Liver (tissue), 9 donors: ENCODE data around the gene CELF3. TPM values are rescaled to one million over a fixed set of nuclear protein-coding genes. Genes with fewer than 3 reads are reported as not detected.

Experiments
- DNase-seq: peaks from one replicate; pipeline ENCODE4 v3.0.0-alpha.2; 2017; ENCODE audit warnings: low spot score
- H3K27ac ChIP-seq, 2 donors: one replicate each; pipeline ENCODE4 v1.7.0; 2013; ENCODE audit warnings: inconsistent platforms in 2 of 2, low read length in 2 of 2, control low read depth in 1 of 2, low read depth in 1 of 2, mild to moderate bottlenecking in 1 of 2
- H3K27me3 ChIP-seq, 4 donors: one replicate each; pipeline versions ENCODE4 v1.6.1 to v1.7.0; 2013; ENCODE audit warnings: low read length in 3 of 4, inconsistent platforms in 1 of 4, mild to moderate bottlenecking in 1 of 4, moderate library complexity in 1 of 4; ENCODE audit not compliant: control insufficient read depth in 4 of 4, insufficient read depth in 4 of 4
- H3K36me3 ChIP-seq, 4 donors: one replicate each; pipeline versions ENCODE4 v1.6.1 to v1.7.0; 2013; ENCODE audit warnings: low read length in 3 of 4, mild to moderate bottlenecking in 3 of 4, low read depth in 1 of 4, moderate library complexity in 1 of 4; ENCODE audit not compliant: control insufficient read depth in 4 of 4, insufficient read depth in 3 of 4
- H3K4me1 ChIP-seq, 4 donors: one replicate each; pipeline versions ENCODE4 v1.6.1 to v1.7.0; 2013; ENCODE audit warnings: low read length in 3 of 4, mild to moderate bottlenecking in 3 of 4, moderate library complexity in 1 of 4; ENCODE audit not compliant: control insufficient read depth in 4 of 4, insufficient read depth in 4 of 4
- H3K4me3 ChIP-seq, 3 donors: one replicate each; pipeline versions ENCODE4 v1.6.1 to v1.7.0; 2013; ENCODE audit warnings: low read length in 3 of 3, control low read depth in 1 of 3, low read depth in 1 of 3, mild to moderate bottlenecking in 1 of 3
- H3K9ac ChIP-seq, 2 donors: one replicate each; pipeline ENCODE4 v1.7.0; 2013; ENCODE audit warnings: low read length in 2 of 2, mild to moderate bottlenecking in 2 of 2, moderate library complexity in 2 of 2, control low read depth in 1 of 2, low read depth in 1 of 2
- H3K9me3 ChIP-seq, 4 donors: one replicate each; pipeline versions ENCODE4 v1.6.1 to v1.7.0; 2013; ENCODE audit warnings: low read length in 3 of 4; ENCODE audit not compliant: control insufficient read depth in 4 of 4
- ATF3 ChIP-seq: IDR thresholded peaks from 2 replicates; pipeline ENCODE4 v1.6.1; 2016; ENCODE audit warnings: antibody characterized with exemption
- CTCF ChIP-seq: fragments of 150-350 bp; IDR thresholded peaks from 2 replicates; pipeline ENCODE4 v1.5.1; 2017; ENCODE audit warnings: improper control_type of control experiment, low read depth, low read length; ENCODE audit not compliant: missing input control
- FOXA1 ChIP-seq: IDR thresholded peaks from 2 replicates; pipeline ENCODE4 v1.6.1; 2016; ENCODE audit warnings: antibody characterized with exemption
- FOXA2 ChIP-seq: IDR thresholded peaks from 2 replicates; pipeline ENCODE4 v1.6.1; 2016; ENCODE audit warnings: antibody characterized with exemption
- GABPA ChIP-seq, 2 donors: IDR thresholded peaks in 1 of 2; conservative IDR thresholded peaks in 1 of 2; 2 replicates each; pipeline ENCODE4 v1.6.1; 2016; ENCODE audit warnings: antibody characterized with exemption in 2 of 2, mild to moderate bottlenecking in 1 of 2, moderate library complexity in 1 of 2
- HNF4A ChIP-seq, 2 donors: conservative IDR thresholded peaks; 2 replicates each; pipeline ENCODE4 v1.6.1; 2016; ENCODE audit warnings: antibody characterized with exemption in 2 of 2, mild to moderate bottlenecking in 2 of 2
- HNF4G ChIP-seq: IDR thresholded peaks from 2 replicates; pipeline ENCODE4 v1.6.1; 2016; ENCODE audit warnings: antibody characterized with exemption
- MAX ChIP-seq: IDR thresholded peaks from 2 replicates; pipeline ENCODE4 v1.6.1; 2016; ENCODE audit warnings: antibody characterized with exemption
- NR2F2 ChIP-seq: IDR thresholded peaks from 2 replicates; pipeline ENCODE4 v1.6.1; 2016; ENCODE audit warnings: antibody characterized with exemption
- RAD21 ChIP-seq, 2 donors: IDR thresholded peaks; 2 replicates each; pipeline ENCODE4 v1.6.1; 2016; ENCODE audit warnings: antibody characterized with exemption in 2 of 2, mild to moderate bottlenecking in 2 of 2
- REST ChIP-seq: IDR thresholded peaks from 2 replicates; pipeline ENCODE4 v1.6.1; 2016; ENCODE audit warnings: antibody characterized with exemption, mild to moderate bottlenecking
- RXRA ChIP-seq, 2 donors: IDR thresholded peaks; 2 replicates each; pipeline ENCODE4 v1.6.1; 2017 to 2018; ENCODE audit warnings: antibody characterized with exemption in 2 of 2, mild to moderate bottlenecking in 1 of 2
- SP1 ChIP-seq: IDR thresholded peaks from 2 replicates; pipeline ENCODE4 v1.6.1; 2018; ENCODE audit warnings: antibody characterized with exemption, mild to moderate bottlenecking
- TAF1 ChIP-seq: conservative IDR thresholded peaks from 2 replicates; pipeline ENCODE4 v1.6.1; 2016; ENCODE audit warnings: antibody characterized with exemption, mild to moderate bottlenecking
- YY1 ChIP-seq: IDR thresholded peaks from 2 replicates; pipeline ENCODE4 v1.6.1; 2016; ENCODE audit warnings: antibody characterized with exemption, mild to moderate bottlenecking
- ZBTB33 ChIP-seq: IDR thresholded peaks from 2 replicates; pipeline ENCODE4 v1.6.1; 2016; ENCODE audit warnings: antibody characterized with exemption
- WGBS: extraction: QIAGEN DNeasy Blood & Tissue Kit; methylation state at CpG from one replicate; pipeline ENCODE4 v1.1.7; 2013; 5-methylcytosine and 5-hydroxymethylcytosine counted together
- polyA plus RNA-seq, 2 donors: library from polyadenylated mRNA; stranded (reverse) in 1 of 2; unstranded in 1 of 2; fragments of 200-250 nt in 1 of 2; fragments of >200 nt in 1 of 2; fragmentation: Nextera tagmentation in 1 of 2; extraction: Ambion mirVana in 1 of 2; gene quantifications; one replicate each; pipeline versions ENCODE4 v1.2.1 to v1.2.3, GENCODE V29; 2013 to 2015
- total RNA-seq, 2 donors: library from RNA; depleted of rRNA; stranded (reverse); fragments of >200 nt; gene quantifications; one replicate each; pipeline ENCODE4 v1.2.3, GENCODE V29; 2014
- donor health status: healthy.
- donor health status: healthy.
- donor health status: healthy.
- donor health status: healthy.
- donor health status: healthy.

The CELF3 gene
- total and polyA plus RNA-seq, 4 donors: 0.28 TPM; not detected in 3

- H3K4me1 ChIP-seq: peaks cover 0 to 11% (median under 1%) of the 10 kb centered on the region in 4 donors
- H3K27me3 ChIP-seq: no peaks in the 10 kb centered on the region
- no peak overlapping the region for H3K27ac ChIP-seq
- H3K4me3 ChIP-seq: no peak overlapping the region
- no peak for TF ChIP-seq REST
- TF ChIP-seq FOXA2: no peak
- TF ChIP-seq FOXA1: no peak
- TF ChIP-seq SP1: no peak
- no peak for TF ChIP-seq HNF4G
- no peak for TF ChIP-seq RAD21 (IDR thresholded peaks at IDR 0.05)
- TF ChIP-seq CTCF: no peak
- no peak for TF ChIP-seq HNF4A (conservative IDR thresholded peaks at IDR 0.05)
- no peak for TF ChIP-seq YY1
- no peak for TF ChIP-seq ZBTB33
- TF ChIP-seq GABPA (IDR thresholded peaks at IDR 0.05 in 1 of 2, conservative IDR thresholded peaks at IDR 0.05 in 1 of 2): no peak
- H3K36me3 ChIP-seq: no peaks in the 10 kb centered on the region
- H3K9me3 ChIP-seq: peaks cover 0 to 4% (median 0%) of the 10 kb centered on the region in 4 donors
- no peak for DNase-seq
- H3K9ac ChIP-seq: no peak overlapping the region
- 72% methylated on average over 3 of the region's 3 CpGs for WGBS
Measured at GRCh38 chr1:151733126-151733525, 16.5 kb upstream of the CELF3 start.

GRCh38 chr1:151729966-151730291, 13.3 kb upstream of the CELF3 start:
- DNase-seq: no peak
- no peak overlapping the region for H3K27ac ChIP-seq
- WGBS: 83% methylated on average over 4 of the region's 4 CpGs
- no peak for TF ChIP-seq MAX
- no peak for TF ChIP-seq GABPA (IDR thresholded peaks at IDR 0.05 in 1 of 2, conservative IDR thresholded peaks at IDR 0.05 in 1 of 2)
- no peak for TF ChIP-seq RAD21 (IDR thresholded peaks at IDR 0.05)
- TF ChIP-seq HNF4A (conservative IDR thresholded peaks at IDR 0.05): no peak
- no peak for TF ChIP-seq CTCF
- TF ChIP-seq SP1: no peak
- TF ChIP-seq FOXA1: no peak
- no peak for TF ChIP-seq YY1
- no peak for TF ChIP-seq FOXA2
- no peak for TF ChIP-seq REST
- TF ChIP-seq ATF3: no peak
- no peak for TF ChIP-seq TAF1
- TF ChIP-seq RXRA (IDR thresholded peaks at IDR 0.05): no peak
- no peak for TF ChIP-seq NR2F2

More at GRCh38 chr1:151729966-151730291, 13.3 kb upstream of the CELF3 start:
- no peak overlapping the region for H3K4me3 ChIP-seq
- no peak overlapping the region for H3K9ac ChIP-seq
- no peaks in the 10 kb centered on the region for H3K9me3 ChIP-seq
- peaks cover 0 to 7% (median 0%) of the 10 kb centered on the region in 4 donors for H3K4me1 ChIP-seq
- no peaks in the 10 kb centered on the region for H3K36me3 ChIP-seq
- H3K27me3 ChIP-seq: no peaks in the 10 kb centered on the region
